GM20431 (cell line): ENCODE data around the gene CCIN.

Source experiments
- in situ Hi-C: fragments of 300-500 bp; cut with MseI, MboI; formaldehyde crosslinking; loops from one replicate; pipeline ENCODE4 v1.15.0; 2020; ENCODE audit warnings: low sequenced_read_pairs; ENCODE audit not compliant: unreplicated experiment

Gene CCIN

DNA sequence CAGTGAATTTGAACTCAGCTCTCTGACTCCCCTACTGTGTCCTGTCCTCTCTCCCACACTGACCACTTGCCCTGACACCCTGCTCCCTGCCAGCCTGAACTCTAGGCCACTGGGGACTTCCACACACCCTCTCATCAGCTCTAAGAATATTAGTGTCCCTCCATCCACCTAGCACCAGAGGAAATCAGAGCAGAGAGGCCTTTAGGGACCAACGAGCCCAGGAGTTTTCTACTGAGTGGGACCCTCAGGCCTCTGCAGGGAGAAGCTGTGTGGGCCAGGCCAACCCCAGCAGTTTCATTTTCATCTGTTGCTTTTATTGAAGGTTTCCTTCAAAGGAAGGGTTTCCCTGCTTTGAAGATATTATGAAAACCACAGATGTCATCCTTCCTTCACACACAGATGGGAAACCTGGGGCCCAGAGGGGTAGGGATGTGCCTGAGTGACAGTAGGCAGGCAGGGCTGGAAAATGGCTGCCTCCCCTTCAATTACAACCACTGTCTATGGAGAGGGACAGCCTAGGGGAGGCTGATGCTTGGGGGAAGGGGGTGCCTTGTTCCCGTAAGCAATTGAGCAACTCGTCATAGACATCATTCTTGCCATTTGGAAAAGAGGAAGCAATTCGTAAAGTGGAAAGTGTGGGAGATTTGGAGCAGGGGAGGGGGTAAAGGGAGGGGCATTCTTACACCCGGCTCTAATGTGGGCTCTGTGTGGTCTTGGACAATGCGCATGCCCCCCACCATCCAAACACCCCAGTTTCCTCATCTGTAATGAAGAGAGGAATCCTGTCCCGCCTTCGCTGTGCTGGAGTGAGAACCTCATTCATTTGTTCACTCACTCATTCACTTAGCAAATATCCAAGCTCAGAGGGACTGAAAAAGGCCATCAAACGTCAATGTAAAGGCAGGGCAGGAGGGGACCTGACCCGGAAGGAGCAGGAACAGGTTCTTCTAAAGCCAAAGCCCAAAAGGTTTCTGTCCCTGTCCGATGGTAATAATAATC, 28.8 kb upstream of the CCIN start:
- in situ Hi-C loops: no loop called here

DNA sequence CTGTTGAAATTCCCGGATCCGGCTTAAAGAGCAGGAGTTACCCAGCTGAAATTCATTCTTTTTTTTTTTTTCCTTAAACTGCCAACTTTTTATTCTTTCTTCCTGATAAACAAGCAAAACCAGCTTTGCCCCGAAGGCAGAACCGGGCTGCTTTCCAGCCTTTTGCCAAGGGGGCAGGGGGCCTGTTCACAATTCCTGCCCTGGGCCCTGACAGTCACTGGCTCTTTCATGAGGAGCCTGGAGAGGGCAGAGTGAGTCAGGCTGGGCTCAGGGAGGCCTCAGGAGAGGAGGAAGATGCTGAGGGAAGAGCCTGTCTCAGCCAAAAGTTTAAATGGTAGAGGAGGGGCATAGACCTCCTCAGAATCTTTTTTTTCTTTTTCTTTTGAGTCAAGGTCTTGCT, 27.9 kb upstream of the CCIN start:
- in situ Hi-C loops: no loop called here

DNA sequence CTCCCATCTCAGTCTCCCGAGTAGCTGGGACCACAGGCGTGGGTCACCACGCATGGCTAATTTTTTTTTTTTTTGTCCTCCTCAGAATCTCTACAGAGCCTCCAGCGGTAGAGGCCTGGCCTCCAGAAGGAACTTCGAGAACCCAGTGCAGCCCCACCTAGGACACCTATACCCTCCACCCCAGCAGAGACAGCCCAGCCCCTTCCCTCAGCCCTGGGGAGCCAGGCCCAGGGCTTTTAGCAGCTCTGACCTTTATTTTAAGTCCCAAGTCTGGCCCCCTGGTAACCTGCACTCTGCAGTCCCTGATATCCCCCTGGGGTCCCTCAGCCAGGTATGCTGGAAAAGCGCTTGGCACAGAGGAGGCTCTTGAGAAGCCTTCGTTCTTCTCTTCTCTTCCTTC, 27.4 kb upstream of the CCIN start:
- in situ Hi-C loops: no loop called here

DNA sequence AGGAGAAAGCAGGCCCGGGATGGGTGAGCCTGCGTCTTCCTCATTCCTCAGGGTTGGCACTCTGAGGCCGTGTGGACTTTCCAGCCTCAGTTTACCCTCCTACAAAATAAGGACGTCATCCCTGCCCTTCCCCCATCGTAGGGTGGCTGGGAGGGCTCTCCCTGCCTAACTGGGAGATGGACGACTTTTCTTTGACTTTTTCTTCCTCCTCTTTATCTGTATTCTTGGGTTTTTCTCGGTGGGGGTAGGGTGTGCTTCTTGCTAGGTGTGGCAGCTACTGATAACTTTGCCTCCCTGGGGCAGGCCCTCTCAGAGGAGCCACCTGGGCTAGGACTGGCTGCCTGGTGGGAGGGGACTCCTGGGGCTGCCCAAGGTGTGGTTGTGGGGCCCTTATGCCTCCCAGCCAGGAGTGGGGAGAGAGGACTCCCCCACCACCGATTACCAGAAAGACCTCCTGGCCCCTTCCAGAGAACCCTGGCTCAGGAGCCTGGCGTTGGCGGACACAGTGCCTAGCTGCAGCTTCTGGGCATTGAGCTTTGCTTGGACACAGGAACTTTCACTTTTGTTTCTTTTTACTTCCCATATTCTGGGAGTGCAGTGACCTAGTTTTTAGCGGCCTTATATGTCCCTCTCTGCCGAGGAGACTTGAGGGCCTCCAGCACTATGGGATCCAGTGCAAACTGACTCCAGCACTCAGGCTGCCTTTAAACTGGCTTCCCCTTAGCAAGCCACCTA, 26.5 kb upstream of the CCIN start:
- in situ Hi-C loops: no loop called here

DNA sequence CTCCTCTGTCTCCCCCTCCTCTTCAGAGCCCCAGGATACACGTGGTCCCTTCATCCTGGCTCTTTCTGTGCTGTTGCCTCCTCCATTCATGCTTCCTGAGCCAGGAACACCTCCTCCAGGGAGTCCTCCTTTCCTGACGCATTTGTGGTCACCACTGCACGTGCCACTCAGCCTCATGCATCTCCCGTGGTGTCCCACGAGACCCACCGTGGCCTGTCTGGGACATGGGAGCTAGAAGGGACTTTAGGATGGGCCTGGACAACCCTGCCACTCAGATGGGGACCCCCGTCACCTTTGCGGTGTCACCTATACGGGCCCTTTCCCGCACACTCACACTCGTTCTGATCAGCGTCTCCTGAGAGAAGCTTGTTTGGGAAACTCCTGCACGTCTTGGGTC, 25.9 kb upstream of the CCIN start:
- in situ Hi-C loops: no loop called here

DNA sequence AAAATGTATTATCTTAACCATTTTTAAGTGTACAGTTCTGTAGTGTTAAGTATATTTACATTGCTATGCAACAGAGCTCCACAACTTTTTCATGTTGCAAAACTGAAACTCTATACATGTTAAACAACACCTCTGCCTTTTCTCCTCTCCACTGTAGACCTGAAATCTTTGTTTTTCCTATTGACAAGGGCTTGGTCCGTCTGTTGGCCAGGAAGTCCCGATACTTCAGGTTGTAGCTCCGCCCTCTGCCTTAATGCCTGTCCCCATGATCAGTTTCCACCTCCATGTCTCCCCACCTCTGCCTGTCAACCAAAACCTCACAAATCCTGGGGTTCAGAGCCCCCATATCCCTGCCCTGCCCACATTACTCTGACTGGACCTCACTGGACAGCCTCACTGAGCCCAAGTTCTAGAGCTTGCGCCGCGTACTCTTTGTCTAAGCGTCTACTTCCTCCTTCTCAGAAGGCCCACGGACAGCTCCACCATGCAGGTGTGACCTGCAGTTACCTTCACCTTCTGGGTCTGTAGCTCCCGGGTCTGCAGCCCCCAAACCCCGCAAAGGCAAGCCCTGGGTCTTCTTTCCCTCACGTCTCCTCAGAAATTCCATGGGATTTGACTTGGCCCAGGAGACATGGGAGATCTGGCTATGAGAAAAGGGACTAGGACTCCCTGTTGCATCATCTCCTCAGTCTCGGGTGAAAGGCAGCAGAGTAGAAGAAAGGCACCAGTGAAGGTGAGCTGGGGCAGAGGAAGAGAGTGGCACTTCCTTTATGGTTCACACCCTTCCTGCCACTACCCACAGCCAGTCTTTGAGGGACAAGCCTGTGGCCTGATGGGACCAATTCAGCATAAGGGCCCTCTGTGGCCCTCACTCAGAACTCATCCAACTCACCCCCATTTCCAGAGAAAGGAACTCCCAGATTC, 24.6 kb upstream of the CCIN start:
- in situ Hi-C loops: no loop called here

DNA sequence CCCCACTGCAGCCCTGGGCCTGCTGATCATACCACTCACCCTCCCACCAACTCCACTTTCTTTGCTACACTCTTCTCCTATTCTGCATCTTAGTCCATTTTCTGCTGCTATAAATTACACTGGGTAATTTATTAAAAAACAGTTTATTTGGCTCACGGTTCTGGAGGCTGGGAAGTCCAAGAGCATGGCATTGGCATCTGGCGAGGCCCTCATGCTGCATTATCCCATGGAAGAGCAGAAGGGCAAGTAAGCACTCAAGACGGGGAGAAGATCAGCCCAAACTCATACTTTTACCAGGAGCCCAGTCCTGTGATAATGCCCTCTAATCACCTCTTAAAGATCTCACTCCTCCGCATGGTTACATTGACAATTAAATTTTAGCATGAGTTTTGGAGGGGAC, 23.2 kb upstream of the CCIN start:
- in situ Hi-C loops: no loop called here

DNA sequence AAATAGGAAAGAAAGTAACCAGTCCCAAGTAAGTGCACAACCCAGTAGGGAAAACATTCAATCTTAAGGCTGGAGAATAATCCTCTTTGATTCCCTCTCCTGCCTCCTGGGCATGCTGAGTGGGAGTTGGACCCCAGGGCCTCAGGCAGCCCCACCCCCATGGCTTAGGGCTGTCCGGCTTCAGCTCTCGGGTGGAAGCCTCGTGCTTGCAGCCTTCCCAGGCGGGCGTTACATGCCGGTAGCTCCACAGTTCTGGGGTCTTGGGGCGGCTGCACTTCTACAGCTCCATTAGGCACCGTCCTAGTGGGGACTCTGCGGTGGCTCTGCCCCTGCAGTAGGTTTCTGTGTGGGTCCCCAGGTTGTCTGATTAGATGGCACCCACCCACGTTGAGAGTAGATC, 22.5 kb upstream of the CCIN start:
- in situ Hi-C loops: no loop called here

DNA sequence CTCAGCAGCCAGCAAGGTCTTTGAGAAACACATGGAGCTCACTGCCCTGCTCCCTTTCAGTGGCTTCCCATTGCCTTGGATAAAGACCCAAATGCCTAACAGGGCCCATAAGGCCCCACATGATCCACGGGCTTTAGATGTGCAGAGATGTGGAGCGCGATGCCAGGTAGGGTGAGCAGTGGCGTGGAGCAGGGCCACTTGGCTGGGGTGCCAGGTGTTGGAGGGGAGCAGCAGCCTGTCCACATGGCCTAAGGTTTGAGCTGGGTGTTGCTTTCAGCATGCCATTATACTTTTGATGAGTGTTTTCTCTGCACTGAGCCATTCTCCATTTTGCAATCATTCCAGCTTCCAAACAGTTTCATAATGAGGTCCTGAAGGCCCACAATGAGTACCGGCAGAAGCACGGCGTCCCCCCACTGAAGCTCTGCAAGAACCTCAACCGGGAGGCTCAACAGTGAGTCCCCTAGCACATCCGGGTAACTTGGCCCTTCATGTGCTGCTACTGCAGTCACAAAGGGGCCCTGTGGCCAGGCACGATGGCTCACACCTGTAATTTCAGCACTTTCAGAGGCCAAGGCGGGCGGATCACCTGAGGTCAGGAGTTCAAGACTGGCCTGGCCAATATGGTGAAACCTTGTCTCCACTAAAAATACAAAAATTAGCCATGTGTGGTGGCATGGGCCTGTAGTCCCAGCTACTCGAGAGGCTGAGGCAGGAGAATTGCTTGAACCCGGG, 21.6 kb upstream of the CCIN start:
- in situ Hi-C loops: no loop called here

DNA sequence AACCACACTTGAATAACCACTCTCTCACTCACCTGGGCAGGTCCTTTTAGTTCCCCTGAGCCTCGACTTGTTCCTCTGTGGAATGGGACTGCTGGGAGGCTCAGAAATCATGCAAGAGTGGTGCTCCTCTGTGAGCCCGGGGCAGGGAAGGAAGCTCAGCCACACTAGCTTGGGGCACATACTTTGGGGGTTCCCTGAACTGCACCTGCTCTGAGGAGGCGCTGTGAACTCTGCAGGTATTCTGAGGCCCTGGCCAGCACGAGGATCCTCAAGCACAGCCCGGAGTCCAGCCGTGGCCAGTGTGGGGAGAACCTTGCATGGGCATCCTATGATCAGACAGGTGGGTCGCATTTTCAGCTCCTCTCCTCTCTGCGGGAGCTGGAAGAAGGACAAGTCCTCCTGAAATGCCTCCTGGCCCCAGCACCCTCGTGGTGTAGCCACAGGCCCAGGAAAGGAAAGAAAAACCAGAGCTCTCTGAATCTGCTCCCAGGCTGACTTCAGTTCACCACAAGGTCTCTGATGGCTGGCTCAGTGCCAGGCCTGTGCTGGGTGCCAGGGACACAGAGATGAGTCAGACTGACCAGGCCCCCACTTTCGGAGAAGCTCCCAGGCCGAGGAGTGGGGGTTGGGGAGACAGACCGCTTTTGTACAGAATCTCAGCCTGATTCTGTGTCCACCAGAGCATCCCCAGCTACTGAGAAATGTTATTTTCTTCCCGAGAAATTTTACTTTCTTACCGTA, 20.7 kb upstream of the CCIN start:
- in situ Hi-C loops: no loop called here

DNA sequence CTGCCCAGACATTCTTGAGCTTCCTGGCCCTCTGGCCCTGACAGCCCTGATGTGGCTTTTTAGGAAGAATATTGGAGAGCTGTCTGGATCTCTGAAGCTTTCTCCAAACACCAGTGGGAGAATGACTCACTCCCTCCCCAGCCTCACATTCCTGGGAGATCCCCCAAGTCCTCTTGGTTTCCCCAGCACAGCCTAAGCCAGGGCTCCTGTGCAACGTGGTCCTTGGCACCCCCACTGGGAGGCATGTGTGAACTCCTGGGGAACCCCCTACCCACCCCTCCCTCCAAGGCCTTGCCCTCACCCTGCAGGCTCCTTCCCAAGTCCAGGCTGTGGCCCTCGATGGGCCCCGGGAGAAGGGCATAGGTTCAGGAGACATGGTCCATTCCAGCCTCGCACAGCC, 20.0 kb upstream of the CCIN start:
- in situ Hi-C loops: no loop called here

DNA sequence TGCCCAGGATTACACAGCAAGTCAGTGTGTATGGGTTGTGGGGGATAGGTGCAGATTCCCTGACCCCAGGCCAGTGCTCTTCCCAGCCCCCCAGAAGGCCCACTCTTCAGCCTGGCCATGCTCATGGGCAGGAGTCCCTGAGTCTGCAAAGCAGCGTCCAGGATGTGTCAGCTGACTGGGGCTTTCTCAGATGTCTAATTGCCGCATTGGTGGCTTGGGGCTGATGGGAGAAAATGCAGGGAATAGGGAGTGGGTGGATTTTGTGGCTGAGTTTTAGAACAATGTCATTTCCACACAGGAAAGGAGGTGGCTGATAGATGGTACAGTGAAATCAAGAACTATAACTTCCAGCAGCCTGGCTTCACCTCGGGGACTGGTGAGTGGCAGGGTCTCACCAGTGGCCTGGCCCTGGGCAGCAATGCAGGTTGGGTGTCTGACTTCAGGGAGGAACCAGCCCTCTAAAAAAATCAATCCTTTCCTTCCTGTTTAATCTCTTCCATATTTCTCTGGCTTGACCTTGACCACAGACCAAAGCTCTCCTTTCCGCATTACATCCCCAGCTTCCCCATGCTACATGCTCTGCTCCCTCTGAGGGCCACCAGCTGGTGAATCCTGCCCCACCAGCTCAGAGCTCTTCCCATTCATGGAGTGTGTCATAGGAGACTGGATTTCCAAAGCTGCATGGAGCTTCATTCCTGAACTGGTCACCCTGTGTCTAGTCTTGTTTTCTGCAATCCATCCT, 18.4 kb upstream of the CCIN start:
- in situ Hi-C loops: no loop called here

DNA sequence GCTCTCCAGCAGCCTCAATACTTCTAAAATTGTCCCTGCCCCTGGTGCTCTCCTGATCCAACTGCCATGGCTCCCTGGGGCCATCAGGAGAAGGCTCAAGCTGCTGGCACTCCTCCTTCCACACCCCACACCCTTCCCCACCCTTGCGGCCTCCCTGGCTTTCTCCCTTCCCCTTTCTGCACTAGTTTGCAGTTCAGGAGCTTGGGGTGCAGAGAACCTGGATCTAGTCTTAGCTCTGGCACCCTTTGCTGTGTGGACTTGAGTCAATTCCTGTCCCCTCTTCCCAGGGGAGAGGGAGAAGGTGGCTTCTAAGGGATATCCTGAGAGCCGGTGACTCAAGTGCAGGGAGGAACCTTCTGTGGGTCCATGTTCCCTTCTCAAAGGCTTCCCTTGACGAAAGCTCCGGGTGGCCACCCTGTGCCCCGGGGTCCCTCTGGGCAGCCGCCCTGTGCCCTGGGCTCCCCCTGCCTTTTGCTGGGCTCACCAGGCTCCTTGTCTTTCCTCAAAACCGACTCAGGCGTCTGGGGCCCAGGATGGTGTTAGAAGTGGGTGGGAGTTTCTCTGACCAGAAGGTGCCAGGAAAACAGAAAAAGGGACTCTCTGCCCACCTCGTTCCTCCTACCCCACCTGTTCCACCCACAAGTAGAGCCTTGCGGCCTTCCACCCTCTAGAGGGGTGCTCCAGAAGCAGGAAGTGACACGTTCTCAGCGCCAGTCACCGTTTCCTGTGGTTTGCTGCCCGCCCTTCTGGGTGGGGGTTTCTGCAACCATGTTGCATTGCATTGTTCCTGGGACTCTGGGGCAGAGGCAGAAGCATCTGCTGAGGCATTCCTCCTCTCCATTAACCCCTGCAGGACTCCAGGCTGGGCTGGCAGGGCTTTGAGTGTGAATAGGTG, 17.6 kb upstream of the CCIN start:
- in situ Hi-C loops: no loop called here

DNA sequence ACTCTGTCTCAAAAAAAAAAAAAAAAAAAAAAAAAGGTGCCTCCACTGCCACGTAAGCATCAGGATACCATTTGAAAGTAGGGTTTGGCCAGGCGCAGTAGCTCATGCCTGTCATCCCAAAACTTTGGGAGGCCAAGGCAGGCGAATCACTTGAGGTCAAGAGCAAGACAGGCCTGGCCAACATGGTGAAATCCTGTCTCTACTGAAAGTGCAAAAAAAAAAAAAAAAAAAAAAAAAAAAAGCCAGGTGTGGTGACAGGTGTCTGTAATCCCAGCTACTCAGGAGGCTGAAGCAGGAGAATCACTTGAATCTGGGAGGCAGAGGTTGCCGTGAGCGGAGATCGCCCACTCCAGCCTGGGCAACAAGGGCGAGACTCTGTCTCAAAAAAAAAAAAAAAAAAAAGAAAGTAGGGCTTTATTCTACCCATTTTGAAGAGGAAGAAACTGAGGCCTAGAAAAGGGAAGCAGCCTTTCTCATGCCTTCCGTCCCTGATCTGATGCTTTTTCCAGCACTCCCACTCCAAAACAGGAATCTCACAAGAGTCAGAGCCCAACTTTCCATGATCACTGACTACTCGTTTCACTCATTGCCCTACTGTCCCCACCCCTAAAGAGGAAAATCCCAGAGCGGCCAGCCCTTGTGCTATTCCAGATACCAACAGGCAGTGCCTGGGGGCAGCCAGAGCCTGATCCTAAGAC, 16.3 kb upstream of the CCIN start:
- in situ Hi-C loops: no loop called here

DNA sequence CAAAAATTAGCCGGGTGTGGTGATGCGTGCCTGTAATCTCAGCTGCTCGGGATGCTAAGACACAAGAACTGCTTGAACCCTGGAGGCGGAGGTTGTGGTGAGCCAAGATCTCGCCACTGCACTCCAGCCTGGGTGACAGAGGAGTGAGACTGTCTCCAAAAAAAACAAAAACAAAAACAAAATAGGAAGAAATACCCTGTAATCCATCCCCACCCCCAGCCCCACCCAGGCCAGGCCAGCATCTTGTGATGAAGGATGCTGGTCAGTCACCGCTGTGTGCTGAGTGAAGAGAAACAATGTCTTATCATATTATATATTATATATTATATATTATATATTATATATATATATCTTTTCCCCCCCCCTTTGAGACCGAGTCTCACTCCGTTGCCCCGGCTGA, 15.4 kb upstream of the CCIN start:
- in situ Hi-C loops: no loop called here

DNA sequence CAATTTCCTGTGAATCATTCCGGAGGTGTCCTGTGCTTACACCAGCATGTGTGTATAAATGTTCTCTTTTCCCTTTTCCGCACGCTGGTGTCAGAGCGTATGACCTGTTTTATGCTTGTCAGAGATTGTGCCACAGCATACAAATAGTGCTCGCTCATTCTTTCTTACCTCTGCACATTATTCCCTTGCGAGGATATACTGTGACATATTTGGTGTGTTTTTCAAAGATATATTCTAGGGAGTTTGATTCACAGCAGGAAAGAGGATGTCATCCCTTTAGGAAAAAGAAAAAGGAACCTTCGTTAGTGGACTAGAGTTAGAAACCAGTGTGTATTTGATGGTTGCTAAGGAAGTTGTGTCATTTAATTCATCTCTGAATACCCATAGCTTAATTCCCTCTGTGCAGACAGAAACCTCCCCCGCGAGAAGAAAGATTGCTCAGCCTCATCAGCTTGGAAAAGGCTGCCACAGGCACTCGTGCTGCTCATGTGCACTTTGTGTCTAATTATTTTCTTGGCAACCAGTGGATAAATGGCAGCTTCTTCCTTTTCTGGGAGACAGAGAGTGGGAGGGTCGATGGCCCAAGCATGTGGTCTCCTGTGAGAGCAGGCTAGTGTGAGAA, 14.7 kb upstream of the CCIN start:
- in situ Hi-C loops: no loop called here
